Motor neuron (in vitro differentiated cells): ENCODE results near the gene KRT76. TPM values are rescaled to one million over a fixed set of nuclear protein-coding genes. Genes with fewer than 3 reads are reported as not detected.
A peak's percentile ranks its signal among the peaks of the same experiment; 100 is the strongest.

Experiments used
- ATAC-seq, 8 experiments: fragments of 200-7000 bp; cut with Tn5 transposase; replicated peaks in 6 of 8; 2 replicates each; pipeline ENCODE4 v1.8.0; 2021; ENCODE audit warnings: mild to moderate bottlenecking in 8 of 8, moderate library complexity in 8 of 8
- H3K27ac ChIP-seq, 2 donors: fragments of 250-450 bp; sonication (Bioruptor Pico); 2 replicates each; pipeline ENCODE4 v1.9.0; 2021; ENCODE audit warnings: antibody characterized with exemption in 2 of 2, mild to moderate bottlenecking in 2 of 2, moderate library complexity in 1 of 2
- H3K4me1 ChIP-seq, 2 donors: fragments of 250-450 bp; sonication (Bioruptor Pico); replicated peaks in 1 of 2; 2 replicates each; pipeline ENCODE4 v1.6.1; 2021; ENCODE audit warnings: antibody characterized with exemption in 2 of 2, mild to moderate bottlenecking in 2 of 2, moderate library complexity in 1 of 2
- H3K4me3 ChIP-seq, 5 donors: fragments of 250-450 bp; sonication (Bioruptor Pico); 2 replicates each; pipeline ENCODE4 v1.9.0; 2021; ENCODE audit warnings: antibody characterized with exemption in 5 of 5, mild to moderate bottlenecking in 5 of 5, moderate library complexity in 4 of 5
- WGBS, 10 experiments: fragments of 450-650 bp; shearing (Covaris generic); methylation state at CpG; one replicate each; pipeline ENCODE4 v1.0.0; 2022; 5-methylcytosine and 5-hydroxymethylcytosine counted together
- in situ Hi-C, 9 experiments: fragments of 400-800 bp; cut with MboI; loops; one replicate each; pipeline ENCODE4 v1.15.0; 2021; ENCODE audit warnings: low sequenced_read_pairs in 9 of 9, low pct_unique_long_range_greater_than_20kb in 2 of 9; ENCODE audit not compliant: unreplicated experiment in 9 of 9
- total RNA-seq, 8 experiments: library from RNA; unstranded; fragments of 300-600 nt; gene quantifications; 2 replicates each; pipeline versions ENCODE4 v1.2.3 to v1.2.4, GENCODE V29; 2022

The KRT76 gene
- total RNA-seq, 8 experiments from 2014 or later = 0.08 to 0.38 (median 0.14) TPM; not detected in 3

- ATAC-seq = no peak
- no peak overlapping the region for H3K4me3 ChIP-seq
- H3K27ac ChIP-seq = no peak overlapping the region
- peaks cover 0 to 6% of the 10 kb centered on the region in 2 donors for H3K4me1 ChIP-seq
- WGBS, 10 experiments = 67 to 100% (median 80%) methylated on average over 1 to 2 of the region's 2 CpGs; no CpG with 5 or more reads in 6 of the 10 experiments
- in situ Hi-C loops = no loop called here
Measured at GRCh38 chr12:52817699-52818238, 40.6 kb upstream of the KRT76 start.

GRCh38 chr12:52817003-52817698 lies 40.0 kb upstream of the KRT76 start:
- Histone ChIP-seq H3K4me3 (no peak overlapping the region), H3K4me1 (peaks cover 0 to 6% of the 10 kb centered on the region in 2 donors), H3K27ac (no peak overlapping the region)
- ATAC-seq = no peak
- in situ Hi-C loops = no loop called here
- WGBS, 10 experiments = 47 to 100% (median 82%) methylated on average over 1 to 4 of the region's 8 CpGs; no CpG with 5 or more reads in 4 of the 10 experiments

- 78 to 100% (median 89%) methylated on average over 3 to 4 of the region's 9 CpGs; no CpG with 5 or more reads in 7 of the 10 experiments for WGBS, 10 experiments
- in situ Hi-C loops = no loop called here
- H3K4me3 ChIP-seq = no peak overlapping the region
- H3K27ac ChIP-seq = no peak overlapping the region
- peaks cover 0 to 6% of the 10 kb centered on the region in 2 donors for H3K4me1 ChIP-seq
- ATAC-seq = no peak
Measured at GRCh38 chr12:52815676-52816588, 38.8 kb upstream of the KRT76 start.

- WGBS, 10 experiments = 48 to 89% (median 80%) methylated on average over 1 to 4 of the region's 4 CpGs; no CpG with 5 or more reads in 1 of the 10 experiments
- no peak overlapping the region for H3K27ac ChIP-seq
- in situ Hi-C loops = no loop called here
- ATAC-seq = no peak
- no peak overlapping the region for H3K4me3 ChIP-seq
- H3K4me1 ChIP-seq = peaks cover 0 to 6% of the 10 kb centered on the region in 2 donors
Measured at GRCh38 chr12:52815161-52815560, 38.0 kb upstream of the KRT76 start.

- ATAC-seq = no peak
- WGBS, 10 experiments = 0 to 100% (median 64%) methylated on average over 1 to 3 of the region's 4 CpGs; no CpG with 5 or more reads in 6 of the 10 experiments
- Histone ChIP-seq H3K4me3 (no peak overlapping the region), H3K4me1 (peaks cover 0 to 6% of the 10 kb centered on the region in 2 donors), H3K27ac (no peak overlapping the region)
- in situ Hi-C loops = no loop called here
Measured at GRCh38 chr12:52814710-52815155, 37.6 kb upstream of the KRT76 start.

- H3K4me1 ChIP-seq = peaks cover 0 to 6% of the 10 kb centered on the region in 2 donors
- WGBS, 10 experiments = 27 to 100% (median 92%) methylated on average over 1 to 5 of the region's 15 CpGs; no CpG with 5 or more reads in 3 of the 10 experiments
- ATAC-seq = peak in 1 of 8 experiments; percentile 91
- no peak within 1 kb of the TSS for H3K4me3 ChIP-seq
- no peak within 1 kb of the TSS for H3K27ac ChIP-seq
- in situ Hi-C loops = no loop called here
Measured at GRCh38 chr12:52813885-52814709, 37.0 kb upstream of the KRT76 start, which contains the start of gene KRT4. KRT4 (minus strand) TSS chr12:52814116; CDS start chr12:52814058, 58 bp downstream.

GRCh38 chr12:52813203-52813819 lies 36.2 kb upstream of the KRT76 start:
- no peak for ATAC-seq
- Histone ChIP-seq H3K4me3 (no peak overlapping the region), H3K27ac (no peak overlapping the region), H3K4me1 (peaks cover 0 to 2% of the 10 kb centered on the region in 2 donors)
- 17 to 74% (median 60%) methylated on average over 1 to 5 of the region's 10 CpGs; no CpG with 5 or more reads in 5 of the 10 experiments for WGBS, 10 experiments
- in situ Hi-C loops = no loop called here

- H3K27ac ChIP-seq = no peak overlapping the region
- H3K4me1 ChIP-seq = peaks cover 0 to 2% of the 10 kb centered on the region in 2 donors
- in situ Hi-C loops = no loop called here
- ATAC-seq = peak in 1 of 8 experiments; percentile 16
- H3K4me3 ChIP-seq = no peak overlapping the region
- WGBS, 10 experiments = 7 to 80% (median 35%) methylated on average over 1 to 3 of the region's 3 CpGs
Measured at GRCh38 chr12:52812749-52813148, 35.6 kb upstream of the KRT76 start.

- no peak for ATAC-seq
- no peak overlapping the region for H3K4me3 ChIP-seq
- in situ Hi-C loops = no loop called here
- peaks cover 0 to 2% of the 10 kb centered on the region in 2 donors for H3K4me1 ChIP-seq
- H3K27ac ChIP-seq = no peak overlapping the region
- WGBS, 10 experiments = 0 to 67% (median 31%) methylated on average over 1 to 4 of the region's 4 CpGs; no CpG with 5 or more reads in 3 of the 10 experiments
Measured at GRCh38 chr12:52812073-52812400, 34.9 kb upstream of the KRT76 start.

GRCh38 chr12:52811191-52812072 lies 34.3 kb upstream of the KRT76 start:
- Histone ChIP-seq H3K27ac (no peak overlapping the region), H3K4me3 (no peak overlapping the region), H3K4me1 (peaks cover 0 to 2% of the 10 kb centered on the region in 2 donors)
- in situ Hi-C loops = no loop called here
- 0 to 91% (median 73%) methylated on average over 2 to 7 of the region's 9 CpGs; no CpG with 5 or more reads in 2 of the 10 experiments for WGBS, 10 experiments
- no peak for ATAC-seq

GRCh38 chr12:52810554-52810953 lies 33.4 kb upstream of the KRT76 start:
- ATAC-seq = no peak
- 0 to 100% (median 55%) methylated on average over 1 to 5 of the region's 5 CpGs for WGBS, 10 experiments
- Histone ChIP-seq H3K27ac (no peak overlapping the region), H3K4me1 (peaks cover 0 to 2% of the 10 kb centered on the region in 2 donors), H3K4me3 (no peak overlapping the region)
- in situ Hi-C loops = no loop called here
